Glomerular visceral epithelial cell (primary cell): ENCODE data around the gene IRF2.
A peak's percentile ranks its signal among the peaks of the same experiment; 100 is the strongest.

Experiments used
- DNase-seq: peaks from one replicate; pipeline ENCODE4 v3.0.0-alpha.2; 2016; ENCODE audit errors: extremely low spot score

The IRF2 gene

GRCh38 chr4:184409502-184409901, 64.8 kb downstream of the IRF2 start:
- DNase-seq, result no peak

GRCh38 chr4:184408684-184409081, 65.7 kb downstream of the IRF2 start:
- DNase-seq, result peak; percentile 23

- peak; percentile 19 for DNase-seq
These were observed 66.2 kb downstream of the IRF2 start for GRCh38 chr4:184408021-184408683.

GRCh38 chr4:184406958-184407391, 67.4 kb downstream of the IRF2 start:
- no peak for DNase-seq

- DNase-seq, result no peak
These were observed 70.3 kb downstream of the IRF2 start for GRCh38 chr4:184404047-184404446.

- no peak for DNase-seq
These were observed 71.0 kb downstream of the IRF2 start for GRCh38 chr4:184403384-184403781.

- no peak for DNase-seq
These were observed 71.5 kb downstream of the IRF2 start for GRCh38 chr4:184402740-184403383.

- DNase-seq, result no peak
These were observed 72.1 kb downstream of the IRF2 start for GRCh38 chr4:184402239-184402638.

- DNase-seq, result no peak
These were observed 72.8 kb downstream of the IRF2 start for GRCh38 chr4:184401397-184402171.

- DNase-seq, result no peak
These were observed 73.5 kb downstream of the IRF2 start for GRCh38 chr4:184400891-184401290.

GRCh38 chr4:184400375-184400870, 73.9 kb downstream of the IRF2 start:
- peak; percentile 17 for DNase-seq

- no peak for DNase-seq
These were observed 74.8 kb downstream of the IRF2 start for GRCh38 chr4:184399512-184399908.

GRCh38 chr4:184398741-184399511, 75.4 kb downstream of the IRF2 start:
- no peak for DNase-seq

GRCh38 chr4:184397516-184398163, 76.7 kb downstream of the IRF2 start:
- DNase-seq, result no peak

- no peak for DNase-seq
These were observed 77.5 kb downstream of the IRF2 start for GRCh38 chr4:184396570-184397515.

- no peak for DNase-seq
These were observed 78.4 kb downstream of the IRF2 start for GRCh38 chr4:184395971-184396391.

- DNase-seq, result no peak
These were observed 78.9 kb downstream of the IRF2 start for GRCh38 chr4:184395451-184395917.

GRCh38 chr4:184392748-184393559, 81.4 kb downstream of the IRF2 start:
- DNase-seq, result no peak

- no peak for DNase-seq
These were observed 82.0 kb downstream of the IRF2 start for GRCh38 chr4:184392316-184392715.
